Activated naive CD4-positive, alpha-beta T cell treated with Interleukin-2 at 50 U/mL for 16 hours (primary cell): Measurements from ENCODE around the gene TSHZ2.

ENCODE experiments used
- DNase-seq: peaks from one replicate; pipeline ENCODE4 v3.0.0-alpha.2; 2020

Gene TSHZ2

GRCh38 chr20:53141201-53142050, 169.3 kb downstream of the TSHZ2 start:
- DNase-seq, result no peak

GRCh38 chr20:53142225-53143127, 170.3 kb downstream of the TSHZ2 start:
- no peak for DNase-seq

GRCh38 chr20:53146201-53146891, 174.2 kb downstream of the TSHZ2 start:
- DNase-seq, result peak; percentile 61

- no peak for DNase-seq
These were observed 176.6 kb downstream of the TSHZ2 start for GRCh38 chr20:53148771-53149147.

DNA sequence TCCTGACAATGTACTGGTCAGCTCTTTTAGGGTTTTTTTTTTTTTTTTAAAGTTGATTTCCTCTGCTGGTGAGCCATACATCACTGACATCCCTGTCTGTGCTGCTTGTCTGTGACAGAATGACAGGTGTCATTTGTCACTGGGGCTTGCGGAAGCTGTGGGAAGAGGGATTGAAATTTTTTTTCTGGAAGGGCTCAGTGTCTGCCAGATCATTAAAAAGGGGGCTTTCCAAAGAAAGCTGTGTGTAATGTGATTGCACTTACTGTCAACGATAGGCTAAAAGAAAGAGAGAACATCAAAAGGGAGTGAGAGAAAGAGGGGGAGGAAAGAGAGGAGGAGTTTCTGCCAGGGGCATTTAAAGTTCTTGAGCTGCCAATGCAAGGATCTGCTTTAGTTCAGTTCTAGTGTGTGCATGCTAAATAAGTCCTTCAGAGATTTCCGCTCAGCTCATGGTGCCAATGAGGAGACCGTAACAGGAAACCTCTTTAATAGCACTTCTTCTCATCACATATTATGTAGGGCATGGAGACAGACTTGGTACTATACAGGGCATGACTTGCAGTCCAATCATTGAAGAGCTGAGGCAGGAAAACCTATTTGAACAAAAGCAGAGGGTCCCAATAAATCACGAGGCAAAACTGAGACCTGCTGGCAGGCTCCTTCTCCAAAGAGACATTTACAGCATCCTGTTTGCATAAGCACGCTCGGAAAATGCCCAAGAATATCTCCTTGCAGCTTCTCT, 177.2 kb downstream of the TSHZ2 start:
- no peak for DNase-seq

DNA sequence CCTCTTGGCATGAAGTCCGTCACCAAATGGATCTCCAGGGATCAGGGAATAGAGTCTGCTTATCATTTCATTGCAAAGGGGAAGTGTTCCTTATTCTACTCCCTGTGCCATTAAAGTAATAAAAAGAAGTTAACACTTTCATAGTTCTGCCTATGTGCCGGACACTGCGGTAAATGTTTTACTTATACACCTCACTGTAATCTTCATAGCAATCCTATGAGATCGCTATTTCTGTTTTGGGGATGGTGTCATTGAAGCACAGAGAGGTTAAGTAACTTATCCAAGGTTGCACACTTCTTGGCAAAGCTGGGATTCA, 177.7 kb downstream of the TSHZ2 start:
- DNase-seq, result no peak

DNA sequence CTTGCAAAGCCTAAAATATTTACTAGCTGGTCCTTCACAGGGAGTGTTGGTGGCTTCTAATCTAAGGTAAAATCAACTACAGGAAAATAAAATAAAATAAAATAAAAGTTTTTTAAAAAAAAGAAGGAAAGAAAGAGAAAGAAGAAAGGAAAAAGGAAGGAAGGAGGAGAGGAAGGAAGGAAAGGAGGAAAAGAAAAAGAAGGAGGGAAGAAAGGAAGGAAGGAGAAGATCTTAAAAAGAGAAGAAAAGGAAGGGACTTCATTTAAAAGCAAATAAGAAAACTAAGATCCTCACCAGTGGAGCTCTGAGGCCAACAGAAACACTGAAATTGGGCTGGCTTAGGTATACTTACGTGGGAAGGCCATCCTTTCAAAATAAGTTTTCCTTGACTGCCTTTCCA, 178.4 kb downstream of the TSHZ2 start:
- DNase-seq, result no peak

GRCh38 chr20:53152228-53152627, 180.1 kb downstream of the TSHZ2 start:
- no peak for DNase-seq

DNA sequence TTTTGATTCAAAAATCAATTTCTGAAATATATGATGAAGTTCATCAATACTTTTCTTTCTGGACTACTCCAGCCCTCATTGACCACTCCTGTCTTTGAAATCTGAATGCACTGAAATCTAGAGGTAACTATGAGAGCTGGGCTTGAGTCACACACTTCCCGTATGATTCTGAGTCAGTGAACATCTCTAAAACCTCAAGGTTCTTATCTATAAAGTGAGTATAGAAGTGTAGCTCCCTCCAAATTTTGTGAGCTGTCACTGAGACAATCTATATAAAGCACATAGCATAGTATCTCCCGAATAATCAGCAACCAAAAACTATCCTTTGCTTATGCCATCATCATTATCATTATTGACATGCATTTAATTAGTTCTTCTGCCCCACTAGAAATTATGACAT, 182.4 kb downstream of the TSHZ2 start:
- DNase-seq, result no peak

DNA sequence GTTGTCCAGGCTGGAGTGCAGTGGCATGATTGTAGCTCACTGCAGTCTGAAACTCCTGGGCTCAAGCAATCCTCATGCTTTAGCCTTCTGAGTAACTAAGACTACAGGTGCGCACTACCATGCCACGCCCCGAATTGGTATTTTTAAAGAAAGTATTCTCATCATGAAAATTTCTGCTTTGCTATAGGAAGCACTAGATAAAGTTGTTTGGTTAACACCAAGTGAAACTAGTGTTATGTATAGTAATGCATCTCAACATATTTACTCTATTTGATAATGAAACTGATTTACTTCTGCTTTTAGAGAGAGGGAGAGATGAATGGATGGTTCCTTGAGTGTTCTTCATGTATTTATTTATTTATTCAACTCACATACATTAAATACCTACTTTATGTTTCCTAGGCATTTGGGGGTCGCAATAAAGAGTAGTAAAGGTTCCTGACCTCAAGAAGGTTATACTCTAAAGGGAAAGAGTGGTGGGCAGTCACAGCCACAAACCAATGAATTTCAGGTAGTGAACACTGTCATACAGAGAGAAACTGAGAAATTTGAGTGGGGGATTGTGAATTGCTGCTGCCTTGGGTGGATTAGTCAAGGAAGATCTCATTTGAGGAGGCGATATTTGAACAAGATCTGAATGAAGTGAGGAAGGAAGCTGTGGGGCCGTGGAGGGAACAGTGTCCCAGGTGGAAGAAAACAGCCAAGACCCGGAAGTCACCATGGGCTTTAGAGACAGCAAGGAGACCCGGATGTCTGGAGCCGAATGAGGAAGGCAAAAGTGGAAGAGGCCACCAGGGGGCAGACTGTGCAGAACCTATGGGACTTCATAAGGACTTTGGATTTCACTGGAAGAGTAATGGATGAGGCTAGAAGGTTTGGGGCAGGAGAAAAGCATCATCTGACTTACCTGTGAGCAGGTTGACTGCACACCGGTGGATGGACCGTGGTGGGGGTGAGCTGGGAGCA, 185.6 kb downstream of the TSHZ2 start:
- peak; percentile 22 for DNase-seq

- no peak for DNase-seq
These were observed 187.0 kb downstream of the TSHZ2 start for GRCh38 chr20:53159160-53159559.

GRCh38 chr20:53161073-53161472, 188.9 kb downstream of the TSHZ2 start:
- no peak for DNase-seq

GRCh38 chr20:53161473-53161872, 189.3 kb downstream of the TSHZ2 start:
- DNase-seq, result no peak

GRCh38 chr20:53162251-53162835, 190.2 kb downstream of the TSHZ2 start:
- DNase-seq, result no peak

- no peak for DNase-seq
These were observed 191.3 kb downstream of the TSHZ2 start for GRCh38 chr20:53163486-53163885.

- no peak for DNase-seq
These were observed 191.9 kb downstream of the TSHZ2 start for GRCh38 chr20:53164072-53164471.

GRCh38 chr20:53165452-53165851, 193.3 kb downstream of the TSHZ2 start:
- no peak for DNase-seq

DNA sequence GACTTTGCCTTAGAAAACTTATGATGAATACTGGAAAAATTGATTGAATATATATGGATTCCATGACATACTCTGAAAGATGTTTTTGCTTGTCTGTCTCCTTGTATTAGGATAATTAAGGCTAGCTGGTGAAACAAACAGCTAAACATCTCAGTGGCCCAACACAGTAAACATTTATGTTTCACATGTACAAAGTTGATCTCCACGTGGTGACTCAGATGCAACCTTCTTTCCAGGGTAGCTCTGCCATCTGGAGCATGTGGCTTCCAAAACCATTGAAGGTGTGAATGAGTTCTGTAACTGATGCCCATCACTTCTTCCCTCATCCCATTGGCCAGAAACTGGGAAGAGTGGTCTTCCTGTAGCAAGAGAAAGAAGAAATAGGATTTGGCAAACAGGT, 196.3 kb downstream of the TSHZ2 start:
- DNase-seq, result no peak

DNA sequence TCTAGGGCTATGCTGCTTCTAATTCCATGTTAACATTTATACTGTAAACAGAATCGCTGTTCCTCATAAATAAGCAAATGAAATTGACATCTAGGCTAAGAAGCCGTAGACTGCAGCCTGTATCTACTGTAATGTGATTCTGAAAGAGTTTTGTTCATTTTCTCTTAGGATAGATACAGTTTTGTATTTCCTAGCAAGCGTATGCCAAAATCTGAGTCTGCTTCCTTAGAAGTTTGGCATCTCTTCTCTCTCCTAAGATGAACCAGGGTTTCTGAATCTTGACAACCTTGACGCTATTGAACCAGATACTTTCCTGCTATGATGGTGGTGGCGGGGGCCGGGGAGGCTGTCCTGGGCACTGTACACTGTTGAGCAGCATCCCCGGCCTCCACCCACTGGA, 198.0 kb downstream of the TSHZ2 start:
- DNase-seq, result no peak

DNA sequence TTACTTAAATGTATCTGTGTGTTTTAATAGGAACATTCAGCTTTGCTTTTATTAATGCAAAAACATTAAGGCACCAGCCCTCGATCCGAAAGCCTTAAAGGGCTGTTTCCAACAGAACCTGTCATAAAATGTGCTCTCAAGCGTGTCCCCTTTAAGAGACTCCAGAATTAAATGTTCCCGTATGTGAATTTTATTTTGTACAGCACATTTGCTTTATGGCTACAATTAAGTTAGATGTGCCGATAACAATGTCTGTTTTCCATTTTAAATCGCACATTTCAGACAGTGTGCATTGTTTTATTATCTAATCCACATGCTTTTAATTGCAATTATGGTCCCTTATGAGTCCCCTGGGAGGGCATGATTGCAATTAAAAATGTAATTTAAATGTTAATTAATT, 198.9 kb downstream of the TSHZ2 start:
- DNase-seq, result no peak

DNA sequence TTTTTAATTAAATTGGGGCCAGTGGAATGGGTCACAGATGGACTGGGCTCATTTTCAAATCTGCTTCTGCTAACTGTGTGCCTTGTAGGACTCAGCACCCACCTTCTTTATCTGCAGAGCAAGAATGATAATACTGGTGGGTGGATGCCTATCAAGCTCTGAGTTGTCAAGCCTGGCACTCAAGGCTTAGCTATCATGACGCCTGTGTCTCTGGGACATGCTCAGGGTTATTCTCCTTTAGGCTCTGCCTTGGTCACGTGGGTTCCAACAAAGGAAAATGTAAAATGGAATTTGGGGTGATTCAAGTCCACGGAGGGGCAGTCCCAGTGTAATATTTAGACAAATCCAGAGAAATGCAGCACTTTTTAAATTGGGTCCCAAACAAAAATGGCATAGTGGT, 202.3 kb downstream of the TSHZ2 start:
- DNase-seq, result no peak
